ENCODE results near the gene BIRC7. TPM values are rescaled to one million over a fixed set of nuclear protein-coding genes. Genes with fewer than 3 reads are reported as not detected.

The BIRC7 gene
- total RNA-seq, 4 donors from 2014 or later = 0.49 to 3.0 (median 1.7) TPM

- DNase-seq (ENCODE audit: low spot score in 2 of 2) = no peak
- no peaks in the 10 kb centered on the region for H3K36me3 ChIP-seq
- H3K27ac ChIP-seq = no peak overlapping the region
- peaks cover 27% of the 10 kb centered on the region for H3K27me3 ChIP-seq
- no peak for TF ChIP-seq EP300 (IDR thresholded peaks at IDR 0.05)
- no peak for TF ChIP-seq POLR2A (IDR thresholded peaks at IDR 0.05)
- TF ChIP-seq POLR2AphosphoS5 (IDR thresholded peaks at IDR 0.05) = no peak
- TF ChIP-seq CTCF (IDR thresholded peaks at IDR 0.05) = no peak
- H3K4me1 ChIP-seq = peaks cover 10% of the 10 kb centered on the region
- 92% methylated on average over 17 of the region's 21 CpGs for WGBS
- no peak overlapping the region for H3K4me3 ChIP-seq
- no peaks in the 10 kb centered on the region for H3K9me3 ChIP-seq
Observed at GRCh38 chr20:63242736-63243135, 7.0 kb downstream of the BIRC7 start.

GRCh38 chr20:63243604-63244247 lies 8.0 kb downstream of the BIRC7 start:
- Histone ChIP-seq H3K4me1 (peaks cover 2% of the 10 kb centered on the region), H3K27ac (no peak overlapping the region), H3K4me3 (no peak overlapping the region), H3K9me3 (no peaks in the 10 kb centered on the region), H3K27me3 (peaks cover 37% of the 10 kb centered on the region), H3K36me3 (no peaks in the 10 kb centered on the region)
- no peak for DNase-seq (ENCODE audit: low spot score in 2 of 2)
- 90% methylated on average over 11 of the region's 25 CpGs for WGBS
- no peak for TF ChIP-seq POLR2A (IDR thresholded peaks at IDR 0.05)
- no peak for TF ChIP-seq EP300 (IDR thresholded peaks at IDR 0.05)
- TF ChIP-seq POLR2AphosphoS5 (IDR thresholded peaks at IDR 0.05) = no peak
- no peak for TF ChIP-seq CTCF (IDR thresholded peaks at IDR 0.05)

- no peaks in the 10 kb centered on the region for H3K9me3 ChIP-seq
- DNase-seq (ENCODE audit: low spot score in 2 of 2) = no peak
- no peaks in the 10 kb centered on the region for H3K36me3 ChIP-seq
- TF ChIP-seq CTCF (IDR thresholded peaks at IDR 0.05) = no peak
- TF ChIP-seq POLR2AphosphoS5 (IDR thresholded peaks at IDR 0.05) = no peak
- TF ChIP-seq POLR2A (IDR thresholded peaks at IDR 0.05) = no peak
- no peak for TF ChIP-seq EP300 (IDR thresholded peaks at IDR 0.05)
- no peak overlapping the region for H3K27ac ChIP-seq
- peaks cover 44% of the 10 kb centered on the region for H3K27me3 ChIP-seq
- no peaks in the 10 kb centered on the region for H3K4me1 ChIP-seq
- H3K4me3 ChIP-seq = no peak overlapping the region
- 83% methylated on average over 8 of the region's 10 CpGs for WGBS
Observed at GRCh38 chr20:63244468-63244867, 8.8 kb downstream of the BIRC7 start.

GRCh38 chr20:63246490-63247288 lies 11.0 kb downstream of the BIRC7 start:
- no peak overlapping the region for H3K4me3 ChIP-seq
- no peak overlapping the region for H3K27ac ChIP-seq
- H3K9me3 ChIP-seq = no peaks in the 10 kb centered on the region
- peaks cover 60% of the 10 kb centered on the region for H3K27me3 ChIP-seq
- 88% methylated on average over 13 of the region's 50 CpGs for WGBS
- no peak for DNase-seq (ENCODE audit: low spot score in 2 of 2)
- no peaks in the 10 kb centered on the region for H3K4me1 ChIP-seq
- TF ChIP-seq POLR2A (IDR thresholded peaks at IDR 0.05) (no peak), POLR2AphosphoS5 (IDR thresholded peaks at IDR 0.05) (no peak)
- no peaks in the 10 kb centered on the region for H3K36me3 ChIP-seq

- Histone ChIP-seq H3K27ac (no peak overlapping the region), H3K4me3 (no peak overlapping the region), H3K9me3 (no peaks in the 10 kb centered on the region), H3K27me3 (peaks cover 68% of the 10 kb centered on the region), H3K4me1 (no peaks in the 10 kb centered on the region), H3K36me3 (no peaks in the 10 kb centered on the region)
- TF ChIP-seq CTCF (IDR thresholded peaks at IDR 0.05) (no peak), EP300 (IDR thresholded peaks at IDR 0.05) (no peak), POLR2A (IDR thresholded peaks at IDR 0.05) (no peak), POLR2AphosphoS5 (IDR thresholded peaks at IDR 0.05) (no peak)
- WGBS = 76% methylated on average over 5 of the region's 24 CpGs
- no peak for DNase-seq (ENCODE audit: low spot score in 2 of 2)
Observed at GRCh38 chr20:63247671-63248228, 12.0 kb downstream of the BIRC7 start.
